Measurements from ENCODE around the gene GLRB.
"Not testable (repeated sequence)": the region's sequence is repeated elsewhere in the genome, so short reads cannot be mapped to it uniquely, and the experiment has no call there.

GLRB gene

GRCh38 chr4:157075811-157076577 lies at the start of gene GLRB:
TSS of gene GLRB (plus strand) at chr4:157076150. CDS start at chr4:157078025, 1,875 bp downstream.
- DNase-seq, result peak; percentile 82

- DNase-seq, result no peak
These were observed 40.5 kb upstream of the GLRB start for GRCh38 chr4:157035471-157035870.

GRCh38 chr4:157040405-157040804 lies 35.5 kb upstream of the GLRB start:
- no peak for DNase-seq

- no peak for DNase-seq
These were observed 32.8 kb upstream of the GLRB start for GRCh38 chr4:157043131-157043530.

GRCh38 chr4:157045507-157046127 lies 30.3 kb upstream of the GLRB start:
- DNase-seq, result peak; percentile 65

GRCh38 chr4:157048248-157048647 lies 27.7 kb upstream of the GLRB start:
- no peak for DNase-seq

GRCh38 chr4:157050561-157050960 lies 25.4 kb upstream of the GLRB start:
- no peak for DNase-seq

GRCh38 chr4:157052429-157053040 lies 23.4 kb upstream of the GLRB start:
- DNase-seq, result no peak

GRCh38 chr4:157057218-157057617 lies 18.7 kb upstream of the GLRB start:
- no peak for DNase-seq

GRCh38 chr4:157058899-157059298 lies 17.1 kb upstream of the GLRB start:
- not testable (repeated sequence) for DNase-seq

GRCh38 chr4:157072002-157072401 lies 3.9 kb upstream of the GLRB start:
- no peak for DNase-seq

- DNase-seq, result no peak
These were observed 549 bp upstream of the GLRB start for GRCh38 chr4:157075401-157075800.

- peak; percentile 68 for DNase-seq
These were observed 613 bp downstream of the GLRB start for GRCh38 chr4:157076578-157076947.

GRCh38 chr4:157079441-157079840 lies 3.5 kb downstream of the GLRB start:
- no peak for DNase-seq

GRCh38 chr4:157080605-157081004 lies 4.7 kb downstream of the GLRB start:
- DNase-seq, result no peak

GRCh38 chr4:157095716-157096115 lies 19.8 kb downstream of the GLRB start:
- no peak for DNase-seq

- no peak for DNase-seq
These were observed 20.5 kb downstream of the GLRB start for GRCh38 chr4:157096439-157096838.

- DNase-seq, result no peak
These were observed 23.6 kb downstream of the GLRB start for GRCh38 chr4:157099506-157099905.

GRCh38 chr4:157104541-157104940 lies 28.6 kb downstream of the GLRB start:
- DNase-seq, result no peak

- DNase-seq, result no peak
These were observed 38.7 kb downstream of the GLRB start for GRCh38 chr4:157114671-157115070.

- DNase-seq, result peak; percentile 38
These were observed 39.8 kb downstream of the GLRB start for GRCh38 chr4:157115613-157116335.

- DNase-seq, result peak; percentile 7
These were observed 45.5 kb downstream of the GLRB start for GRCh38 chr4:157121401-157121800.

- no peak for DNase-seq
These were observed 51.6 kb downstream of the GLRB start for GRCh38 chr4:157127571-157127970.

All from eye (tissue), 1 donor.